Right cardiac atrium (tissue), 5 donors: ENCODE measurements around the gene FBXO24. TPM values are rescaled to one million over a fixed set of nuclear protein-coding genes. Genes with fewer than 3 reads are reported as not detected.
A peak's percentile ranks its signal among the peaks of the same experiment; 100 is the strongest.

Experiments
- ATAC-seq, 2 donors: fragments of 200-7000 bp; cut with Tn5 transposase; one replicate each; pipeline versions ENCODE4 v1.8.0 to v1.9.1; 2020; ENCODE audit warnings: moderate library complexity in 2 of 2, mild to moderate bottlenecking in 1 of 2
- DNase-seq, 3 donors: peaks; one replicate each; pipeline ENCODE4 v3.0.0-alpha.2; 2020
- H3K27ac ChIP-seq: one replicate; pipeline ENCODE4 v1.5.1; 2013; ENCODE audit warnings: mild to moderate bottlenecking, low read length, control low read depth, moderate library complexity
- H3K27me3 ChIP-seq: one replicate; pipeline ENCODE4 v1.6.1; 2013; ENCODE audit not compliant: control insufficient read depth, insufficient read depth
- H3K4me1 ChIP-seq: one replicate; pipeline ENCODE4 v1.6.1; 2013; ENCODE audit warnings: low read length; ENCODE audit not compliant: control insufficient read depth, insufficient read depth
- H3K4me3 ChIP-seq: one replicate; pipeline ENCODE4 v1.5.1; 2013; ENCODE audit warnings: low read length, control low read depth
- H3K9me3 ChIP-seq: one replicate; pipeline ENCODE4 v1.6.1; 2013; ENCODE audit warnings: low read length; ENCODE audit not compliant: control insufficient read depth
- WGBS: extraction: QIAGEN DNeasy Blood & Tissue Kit; methylation state at CpG from one replicate; pipeline ENCODE4 v1.1.7; 2013; 5-methylcytosine and 5-hydroxymethylcytosine counted together
- intact Hi-C, 4 donors: fragments of 100-400 bp; cut with DNase I; formaldehyde crosslinking; loops; one replicate each; pipeline versions ENCODE4 v1.11.0 to v1.14.0; 2022 to 2023
- polyA plus RNA-seq: library from polyadenylated mRNA; stranded (reverse); fragments of 200-250 nt; gene quantifications from one replicate; pipeline ENCODE4 v1.2.3, GENCODE V29; 2013
- total RNA-seq, 4 donors: library from RNA; stranded (reverse); fragmentation: NEBNext Ultra II Directional; extraction: Animal tissue kit (Norgen Biotek cat#: 25700); gene quantifications; one replicate each; pipeline ENCODE4 v1.2.1, GENCODE V29; 2021
- donor health status: healthy with polysubstance abuse.
- donor health status: DM: no; HTN: yes; CAD: no.
- donor health status: DM: no; HTN: no; CAD: no.
- donor health status: DM: no; HTN: yes; CAD: no; lungs with severe emphysema.
- donor health status: DM: yes; HTN: yes; CAD: no.

FBXO24 gene
- total and polyA plus RNA-seq, 5 donors = 0.27 to 1.0 (median 0.75) TPM; not detected in 1

DNA sequence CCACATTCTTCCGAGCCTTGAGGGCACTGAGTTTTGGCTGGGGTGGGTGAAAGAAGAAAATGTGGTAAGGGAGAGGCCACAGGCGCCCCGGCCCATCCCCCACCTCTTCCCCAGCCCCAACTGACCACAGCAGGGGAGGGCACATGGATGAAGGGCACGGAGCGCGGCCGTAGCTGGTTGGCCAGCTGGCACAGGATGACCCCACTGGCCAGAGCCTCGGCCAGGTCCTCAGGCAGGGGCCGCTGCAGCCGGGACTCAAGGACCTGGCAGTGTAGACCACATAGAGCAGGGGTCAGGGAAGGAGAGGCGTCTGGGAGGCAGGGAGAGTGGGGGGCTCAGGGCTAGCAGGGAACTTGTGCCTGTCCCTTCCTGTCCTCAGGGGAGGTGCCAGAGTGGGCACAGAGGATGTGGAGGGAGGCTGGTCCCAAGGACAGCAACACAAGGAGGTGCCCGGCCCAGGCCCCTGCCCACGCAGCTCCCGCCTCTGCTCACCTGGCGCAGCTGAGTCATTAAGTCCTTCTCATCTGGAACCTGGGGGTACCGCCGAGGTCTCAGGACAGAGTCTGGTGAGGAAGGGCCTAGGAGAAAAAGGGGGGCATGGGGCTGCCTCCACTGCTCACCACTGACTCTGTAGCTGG, 10.3 kb upstream of the FBXO24 start:
- intact Hi-C loops = no loop called here
- ATAC-seq (no peak), DNase-seq (peak in 1 of 3 donors; percentile 61)
- Histone ChIP-seq H3K4me3 (no peak overlapping the region), H3K4me1 (no peaks in the 10 kb centered on the region), H3K9me3 (no peaks in the 10 kb centered on the region), H3K27me3 (no peaks in the 10 kb centered on the region), H3K27ac (no peak overlapping the region)
- 89% methylated on average over 17 of the region's 17 CpGs for WGBS

DNA sequence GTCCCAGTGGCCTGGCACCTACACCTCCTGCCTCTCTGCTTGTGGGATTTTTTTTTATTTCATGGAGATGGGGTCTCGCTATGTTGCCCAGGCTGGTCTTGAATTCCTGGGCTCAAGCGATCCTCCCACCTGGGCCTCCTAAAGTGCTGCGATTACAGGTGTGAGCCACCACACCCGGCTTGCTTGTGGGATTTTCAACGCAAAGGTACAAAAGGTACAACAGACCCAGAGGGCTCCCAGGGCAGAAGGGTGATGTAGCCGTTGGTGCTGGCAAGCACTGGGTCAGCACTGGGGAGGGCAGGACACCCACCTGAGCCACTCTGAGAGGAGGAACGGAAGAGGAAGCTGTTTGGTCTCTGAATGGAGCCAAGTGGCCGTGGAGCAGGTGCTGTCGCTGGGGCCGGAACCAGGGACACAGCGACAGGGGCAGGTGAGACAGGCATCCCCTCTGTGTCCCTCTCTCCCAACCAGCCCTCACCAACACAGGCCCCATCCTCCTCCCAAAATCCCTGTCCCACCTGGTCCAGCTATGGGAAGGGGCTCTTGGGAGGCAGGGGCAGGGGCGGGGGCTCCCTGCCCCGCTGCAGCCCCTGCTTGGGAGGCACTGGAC, 9.6 kb upstream of the FBXO24 start:
- Histone ChIP-seq H3K9me3 (no peaks in the 10 kb centered on the region), H3K4me1 (no peaks in the 10 kb centered on the region), H3K27me3 (no peaks in the 10 kb centered on the region), H3K4me3 (no peak overlapping the region), H3K27ac (no peak overlapping the region)
- peak in 1 of 3 donors; percentile 20 for DNase-seq
- intact Hi-C loops = no loop called here
- no peak for ATAC-seq
- WGBS = 96% methylated on average over 13 of the region's 13 CpGs

DNA sequence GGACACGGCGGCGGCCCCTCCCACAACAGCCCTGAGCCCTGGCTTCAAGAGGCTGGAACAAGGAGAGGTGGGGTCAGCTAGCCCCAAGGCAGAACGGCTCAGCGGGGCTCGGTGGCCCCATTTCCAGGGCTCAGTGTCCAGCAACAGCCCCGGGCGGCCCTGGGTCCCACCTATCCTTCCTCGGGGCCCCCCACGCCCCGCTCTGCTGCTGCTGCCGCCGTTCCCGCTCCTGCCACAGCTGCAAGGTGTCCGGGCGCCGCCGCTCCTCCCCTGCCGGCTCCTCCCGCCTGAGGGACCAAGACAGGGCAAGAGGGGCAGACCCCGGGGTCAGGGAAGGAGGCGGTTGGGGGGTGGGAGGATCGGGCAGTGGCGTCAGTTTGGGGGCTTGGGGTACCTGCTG, 9.0 kb upstream of the FBXO24 start:
- Histone ChIP-seq H3K4me1 (no peaks in the 10 kb centered on the region), H3K27me3 (no peaks in the 10 kb centered on the region), H3K9me3 (no peaks in the 10 kb centered on the region), H3K27ac (no peak overlapping the region), H3K4me3 (no peak overlapping the region)
- intact Hi-C loops = no loop called here
- ATAC-seq (no peak), DNase-seq (peak in 1 of 3 donors; percentile 66)
- WGBS = 95% methylated on average over 24 of the region's 24 CpGs

DNA sequence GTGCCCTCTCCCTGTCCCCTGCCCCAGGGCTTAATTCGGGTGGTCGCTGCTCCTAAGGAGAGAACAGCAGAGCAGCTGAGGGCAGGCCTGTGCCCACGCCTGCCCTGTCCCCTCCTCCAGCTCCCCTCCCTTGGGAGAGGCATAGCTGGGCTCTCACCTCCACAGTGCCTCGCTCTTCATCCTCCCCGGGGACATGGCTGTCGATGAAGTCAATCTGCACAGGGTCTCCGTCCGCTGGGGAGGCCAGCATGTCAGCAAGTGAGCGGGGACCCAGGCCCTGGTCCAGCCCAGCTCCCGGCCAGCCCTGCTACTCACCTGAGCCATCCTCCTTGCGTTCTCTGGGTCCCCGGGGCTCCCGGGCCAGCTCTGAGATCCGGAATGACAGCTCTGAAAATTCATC, 8.6 kb upstream of the FBXO24 start:
- H3K27ac ChIP-seq = no peak overlapping the region
- no peaks in the 10 kb centered on the region for H3K9me3 ChIP-seq
- intact Hi-C loops = no loop called here
- no peaks in the 10 kb centered on the region for H3K27me3 ChIP-seq
- ATAC-seq (no peak), DNase-seq (peak in 1 of 3 donors; percentile 50)
- 93% methylated on average over 14 of the region's 14 CpGs for WGBS
- no peaks in the 10 kb centered on the region for H3K4me1 ChIP-seq
- no peak overlapping the region for H3K4me3 ChIP-seq

DNA sequence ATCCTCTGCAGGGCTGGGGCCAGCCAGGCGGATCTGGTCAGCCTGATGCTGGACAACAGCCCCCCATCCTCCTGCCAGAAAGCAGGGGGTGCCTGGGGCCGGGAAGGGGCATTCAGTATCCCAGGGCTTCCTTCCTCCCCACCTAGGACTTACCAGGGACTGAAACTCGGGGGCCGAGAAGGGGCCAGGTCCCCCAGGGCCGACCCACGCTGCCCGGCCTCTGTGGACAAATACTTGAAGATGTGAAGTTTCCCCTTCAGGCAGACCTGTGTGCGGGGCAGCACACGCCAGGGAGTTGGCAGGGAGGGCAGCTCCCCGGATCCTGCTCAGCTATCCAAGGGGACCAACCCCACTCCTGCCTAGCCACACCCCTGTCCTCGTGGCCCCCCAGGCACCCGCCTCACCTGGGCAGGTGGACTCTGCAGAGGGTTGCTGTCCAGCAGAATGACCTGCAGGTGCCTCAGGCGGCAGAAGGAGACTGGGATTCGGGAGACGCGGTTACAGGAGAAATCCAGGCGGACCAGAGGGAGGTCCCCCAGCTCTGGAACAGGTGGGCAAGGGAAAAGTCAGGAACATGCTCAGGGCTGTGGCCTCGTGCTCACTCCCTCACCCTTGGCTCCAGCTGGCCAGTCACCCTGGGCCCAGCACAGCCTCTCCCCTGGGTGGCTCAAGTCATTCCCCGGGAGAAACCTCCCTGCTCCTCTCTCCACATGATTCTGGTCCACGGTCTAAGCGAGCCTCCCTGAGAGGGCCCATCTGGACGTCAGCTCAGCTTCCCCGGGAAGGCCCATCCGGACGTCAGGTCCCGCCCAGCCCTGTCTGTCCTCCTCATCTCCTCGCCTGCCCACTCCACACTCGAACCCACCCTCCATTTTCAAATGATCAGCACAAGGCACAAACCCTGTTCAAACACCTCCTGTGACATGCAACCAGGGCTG, 7.6 kb upstream of the FBXO24 start:
- peak in 2 of 3 donors; percentile 12 to 43 for DNase-seq
- Histone ChIP-seq H3K27ac (no peak overlapping the region), H3K9me3 (no peaks in the 10 kb centered on the region), H3K4me1 (no peaks in the 10 kb centered on the region), H3K27me3 (no peaks in the 10 kb centered on the region), H3K4me3 (no peak overlapping the region)
- intact Hi-C loops = no loop called here
- ATAC-seq = no peak
- 92% methylated on average over 28 of the region's 28 CpGs for WGBS

DNA sequence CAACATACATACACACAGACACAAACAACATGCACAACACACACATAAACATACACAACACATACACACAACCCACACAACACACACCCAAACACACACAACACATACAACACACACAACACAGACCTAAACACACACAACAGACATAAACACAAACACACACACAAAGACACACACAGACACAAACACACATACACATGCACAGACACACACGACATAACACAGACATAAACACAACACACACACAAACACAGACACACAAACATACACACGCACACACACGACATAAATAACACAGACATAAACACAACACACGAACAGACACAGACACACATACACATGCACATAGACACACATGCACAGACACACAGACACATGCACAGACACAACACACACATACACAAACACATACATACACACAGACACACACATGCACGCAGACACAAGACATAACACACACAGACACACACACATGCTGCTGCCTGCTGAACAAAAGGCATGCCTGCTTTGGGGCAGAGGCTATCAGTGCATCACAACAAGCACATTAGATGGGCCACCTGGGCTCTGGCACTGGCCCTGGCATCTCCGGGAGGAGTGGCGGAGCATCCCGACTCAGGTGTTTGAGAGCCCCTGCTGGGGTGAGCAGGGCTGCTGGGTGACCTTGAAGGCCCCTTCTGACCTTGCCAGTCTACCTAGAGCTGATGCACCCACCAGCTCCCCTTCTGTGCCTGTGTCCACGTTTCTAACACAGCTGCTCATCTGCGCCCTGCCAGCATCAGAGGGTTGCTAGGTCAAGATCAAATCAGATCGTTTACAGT, 5.5 kb upstream of the FBXO24 start:
- Histone ChIP-seq H3K4me3 (no peak overlapping the region), H3K27me3 (no peaks in the 10 kb centered on the region), H3K4me1 (peaks cover 2% of the 10 kb centered on the region), H3K27ac (no peak overlapping the region), H3K9me3 (no peaks in the 10 kb centered on the region)
- DNase-seq (peak in 2 of 3 donors; percentile 27 to 29), ATAC-seq (no peak)
- WGBS = 84% methylated on average over 11 of the region's 11 CpGs
- intact Hi-C loops = loop anchor here in 1 of 4 donors (10.0 kb wide), 1 partner anchor 94 kb away; the partner anchor contains the start of gene GNB2

DNA sequence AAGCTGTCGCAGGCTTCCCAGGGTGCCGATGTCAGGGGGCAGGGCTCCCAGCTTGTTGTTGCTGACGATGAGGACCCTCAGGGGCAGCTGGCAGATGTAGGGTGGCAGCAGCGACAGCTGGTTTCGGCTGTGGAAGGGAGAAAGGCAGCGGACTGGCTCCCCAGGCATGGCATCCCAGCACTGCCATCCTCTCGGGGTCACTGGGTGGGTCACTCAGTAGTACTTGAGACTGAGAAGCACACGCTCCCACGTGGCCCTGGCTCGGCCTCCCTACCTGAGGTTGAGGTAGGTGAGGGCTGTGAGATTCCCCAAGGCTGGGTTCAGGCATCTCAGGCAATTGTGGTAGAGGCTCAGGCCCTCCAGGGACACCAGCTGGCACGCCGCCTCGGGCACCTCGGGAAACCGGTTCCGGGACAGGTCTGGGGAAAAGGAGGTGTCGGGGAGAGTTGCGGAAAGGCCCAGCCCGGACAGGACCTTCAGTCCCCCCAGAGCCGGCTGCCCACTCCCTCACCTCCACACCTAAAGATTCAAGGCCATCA, 4.0 kb upstream of the FBXO24 start:
- Histone ChIP-seq H3K27ac (no peak overlapping the region), H3K27me3 (no peaks in the 10 kb centered on the region), H3K4me3 (no peak overlapping the region), H3K4me1 (peaks cover 2% of the 10 kb centered on the region), H3K9me3 (no peaks in the 10 kb centered on the region)
- 74% methylated on average over 20 of the region's 20 CpGs for WGBS
- no peak for ATAC-seq
- peak in 2 of 3 donors; percentile 61 for DNase-seq
- intact Hi-C loops = loop anchor here in 1 of 4 donors (10.0 kb wide), 1 partner anchor 93 kb away; the partner anchor contains the start of gene GNB2

DNA sequence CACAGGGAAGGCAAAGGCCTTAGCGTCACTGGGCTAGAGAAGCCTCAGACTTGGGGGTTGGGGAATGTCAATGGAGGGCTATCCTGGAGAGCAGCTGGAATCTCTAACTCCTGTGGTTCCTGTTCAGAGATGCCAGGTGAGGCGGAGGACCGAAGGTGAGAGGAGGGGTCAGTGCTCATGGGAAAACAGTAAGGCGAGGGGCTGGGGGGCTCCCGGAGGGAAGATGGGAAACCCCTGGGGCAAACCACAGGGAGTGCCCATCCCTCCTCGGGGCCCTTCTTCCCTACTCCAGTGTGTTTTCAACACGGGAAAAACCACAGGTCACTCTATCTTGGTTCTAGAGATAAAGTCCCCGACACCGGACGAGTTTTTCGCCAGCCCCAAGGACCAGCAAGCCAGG, 3.5 kb upstream of the FBXO24 start:
- intact Hi-C loops = loop anchor here in 1 of 4 donors (10.0 kb wide), 1 partner anchor 92 kb away; the partner anchor contains the start of gene GNB2
- H3K4me3 ChIP-seq = no peak overlapping the region

DNA sequence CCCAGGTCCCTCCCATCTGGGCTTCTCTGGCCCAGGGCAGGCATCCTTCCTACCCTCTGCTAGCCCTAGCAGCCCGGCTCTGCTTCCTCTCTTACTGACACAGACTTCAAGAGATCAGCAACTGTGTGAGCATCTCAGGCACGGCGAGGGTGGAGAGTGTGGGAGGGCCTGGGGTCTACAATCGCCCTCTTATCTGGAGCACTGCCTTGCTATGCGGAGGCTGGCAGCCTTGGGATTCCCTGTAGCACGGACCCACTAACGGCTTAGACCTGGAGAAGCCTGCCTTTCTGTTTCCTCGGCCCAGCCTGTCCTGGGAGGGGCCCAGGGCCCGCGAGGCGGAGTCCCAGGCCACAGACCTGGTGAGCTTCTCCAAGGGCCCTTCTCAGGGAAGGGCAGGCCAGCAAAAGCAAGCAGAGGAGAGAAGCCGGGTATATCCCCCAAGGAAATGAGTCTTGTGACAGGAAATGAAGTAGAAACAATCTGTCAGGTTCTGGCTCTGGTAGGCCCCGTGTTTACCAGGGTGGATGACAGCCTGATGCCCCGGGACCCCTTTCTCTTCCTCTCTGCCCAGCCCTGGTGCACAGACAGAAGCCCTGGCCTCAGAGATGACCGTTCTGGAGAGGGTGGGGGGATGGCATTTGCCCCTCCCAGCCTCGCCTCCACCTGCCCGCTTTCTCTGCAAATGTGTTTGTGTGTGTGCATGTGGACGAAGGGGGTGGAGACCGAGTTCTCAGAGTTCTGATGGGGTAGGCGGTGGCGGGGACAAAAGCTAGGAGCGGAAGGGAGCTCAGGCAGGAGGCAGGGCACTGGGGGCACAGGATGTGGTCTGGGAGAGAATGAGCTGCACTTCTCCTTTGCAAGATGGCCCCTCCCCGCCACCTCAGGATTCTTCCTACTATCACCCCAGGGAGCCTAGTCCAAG, 2.7 kb upstream of the FBXO24 start:
- Histone ChIP-seq H3K27me3 (no peaks in the 10 kb centered on the region), H3K27ac (peak overlapping the region; percentile 40), H3K9me3 (no peaks in the 10 kb centered on the region), H3K4me3 (no peak overlapping the region), H3K4me1 (peaks cover 2% of the 10 kb centered on the region)
- intact Hi-C loops = loop anchor here in 1 of 4 donors (10.0 kb wide), 1 partner anchor 91 kb away; the partner anchor contains the start of gene GNB2
- DNase-seq (peak; percentile 57 to 86 (median 83)), ATAC-seq (no peak)
- WGBS = 38% methylated on average over 23 of the region's 23 CpGs

More for the DNA sequence above, 3.5 kb upstream of the FBXO24 start:
- DNase-seq (peak in 1 of 3 donors; percentile 22), ATAC-seq (no peak)
- WGBS = 56% methylated on average over 11 of the region's 11 CpGs
- H3K9me3 ChIP-seq = no peaks in the 10 kb centered on the region
- H3K4me1 ChIP-seq = peaks cover 2% of the 10 kb centered on the region
- no peaks in the 10 kb centered on the region for H3K27me3 ChIP-seq
- no peak overlapping the region for H3K27ac ChIP-seq
